ENCODE data around the gene MAP1LC3B2. TPM values are rescaled to one million over a fixed set of nuclear protein-coding genes. Genes with fewer than 3 reads are reported as not detected.

Gene MAP1LC3B2
- total and polyA plus RNA-seq, 10 of the 15 experiments (the other 5 are each of a cell fraction or from before 2014, with no cell fraction given): 0.23 to 2.7 (median 0.72) TPM; not detected in 3

GRCh38 chr12:116515684-116516083, 43.5 kb upstream of the MAP1LC3B2 start:
- in situ Hi-C loops (cut with MboI): no loop called here
- Histone ChIP-seq H3K4me1 (ENCODE audit: control insufficient read depth, insufficient read depth, low read length) (peaks cover 7% of the 10 kb centered on the region; the same call in 1 of the 2 replicates), H3K4me3 (no peak overlapping the region), H3K9me3 (replicated peaks; ENCODE audit: control insufficient read depth, insufficient read depth, low read length) (peaks cover 6% of the 10 kb centered on the region; the same call in 1 of the 3 replicates), H3K36me3 (ENCODE audit: control insufficient read depth in 2 of 2, insufficient read depth in 2 of 2, low read length in 1 of 2) (no peaks in the 10 kb centered on the region), H3K4me2 (ENCODE audit: control insufficient read depth, insufficient read depth) (no peak overlapping the region), H3K27ac (ENCODE audit: control insufficient read depth, insufficient read depth) (no peak overlapping the region), H3K79me2 (ENCODE audit: control insufficient read depth, insufficient read depth, low read length) (no peaks in the 10 kb centered on the region), H4K20me1 (ENCODE audit: control insufficient read depth, insufficient read depth) (no peaks in the 10 kb centered on the region), H2AFZ (ENCODE audit: control insufficient read depth, low read depth, low read length) (no peak overlapping the region), H3K27me3 (replicated peaks in 1 of 2; ENCODE audit: control insufficient read depth in 2 of 2, insufficient read depth in 2 of 2, low read length in 1 of 2) (peaks cover 0 to 2% of the 10 kb centered on the region in 2 experiments; a peak in 1 of 4 replicates), H3K9ac (ENCODE audit: control insufficient read depth, insufficient read depth, low read length) (no peak overlapping the region)
- ChIA-PET RAD21 (ENCODE audit: unreplicated experiment) (no interaction called here), POLR2A (no interaction called here), CTCF (interaction anchor here (1.2 kb wide), 1 partner anchor 11 kb away, joined by 4 read pairs; no protein-coding TSS in a partner anchor), SMC1A (ENCODE audit: uncharacterized antibody, unreplicated experiment) (interaction anchor here (0.6 to 0.9 kb wide), 2 partner anchors 12 to 85 kb away, joined by 3 read pairs; no protein-coding TSS in a partner anchor)
- TF ChIP-seq SPI1 (IDR thresholded peaks at IDR 0.05; ENCODE audit: borderline replicate concordance, insufficient read depth, low read depth, low read length) (peak; percentile 32; the same call in 1 of the 2 replicates), BCL11A (IDR thresholded peaks at IDR 0.05; ENCODE audit: low read depth, low read length) (no peak)
- intact Hi-C loops (cut with micrococcal nuclease; ENCODE audit: unreplicated experiment): no loop called here
- no TSS peak for BruUV-seq (replicated peaks)
- WGBS (ENCODE audit: insufficient coverage, insufficient replicate concordance, low lambda C conversion rate, missing lambda C conversion rate): 50% methylated on average over 2 of the region's 4 CpGs
- DNase-seq (ENCODE audit: low read depth, low spot score) (no peak), ATAC-seq (no peak), FAIRE-seq (no peak)

GRCh38 chr12:116516657-116517056, 42.5 kb upstream of the MAP1LC3B2 start:
- WGBS (ENCODE audit: insufficient coverage, insufficient replicate concordance, low lambda C conversion rate, missing lambda C conversion rate): 76% methylated on average over 11 of the region's 11 CpGs
- CTCF ChIA-PET: no interaction called here
- Histone ChIP-seq H3K4me1 (ENCODE audit: control insufficient read depth, insufficient read depth, low read length) (peaks cover 7% of the 10 kb centered on the region; the same call in 1 of the 2 replicates), H4K20me1 (ENCODE audit: control insufficient read depth, insufficient read depth) (no peaks in the 10 kb centered on the region), H3K27ac (ENCODE audit: control insufficient read depth, insufficient read depth) (no peak overlapping the region), H3K79me2 (ENCODE audit: control insufficient read depth, insufficient read depth, low read length) (no peaks in the 10 kb centered on the region), H3K4me2 (ENCODE audit: control insufficient read depth, insufficient read depth) (no peak overlapping the region), H3K27me3 (replicated peaks in 1 of 2; ENCODE audit: control insufficient read depth in 2 of 2, insufficient read depth in 2 of 2, low read length in 1 of 2) (peaks cover 0 to 2% of the 10 kb centered on the region in 2 experiments; a peak in 1 of 4 replicates), H3K9me3 (replicated peaks; ENCODE audit: control insufficient read depth, insufficient read depth, low read length) (peaks cover 6% of the 10 kb centered on the region; the same call in 1 of the 3 replicates), H3K9ac (ENCODE audit: control insufficient read depth, insufficient read depth, low read length) (no peak overlapping the region), H3K4me3 (no peak overlapping the region), H2AFZ (ENCODE audit: control insufficient read depth, low read depth, low read length) (no peak overlapping the region), H3K36me3 (ENCODE audit: control insufficient read depth in 2 of 2, insufficient read depth in 2 of 2, low read length in 1 of 2) (no peaks in the 10 kb centered on the region)
- DNase-seq (ENCODE audit: low read depth, low spot score): no peak
- no peak for ATAC-seq
- SMC1A ChIA-PET (ENCODE audit: uncharacterized antibody, unreplicated experiment): interaction anchor here (0.9 to 1.2 kb wide), 2 partner anchors 13 to 46 kb away, joined by 3 read pairs; no protein-coding TSS in a partner anchor
- no TSS peak for BruUV-seq (replicated peaks)
- TF ChIP-seq RUNX3 (IDR thresholded peaks at IDR 0.05; ENCODE audit: low read length) (no peak), FOS (IDR thresholded peaks at IDR 0.05; ENCODE audit: borderline replicate concordance, extremely low read depth, insufficient read length) (no peak), CBFB (IDR thresholded peaks at IDR 0.05; ENCODE audit: low read depth) (no peak), USF2 (IDR thresholded peaks at IDR 0.05; ENCODE audit: borderline replicate concordance, low read depth, low read length) (no peak), RFX5 (IDR thresholded peaks at IDR 0.05; ENCODE audit: low read depth, low read length) (no peak)
- RAD21 ChIA-PET (ENCODE audit: unreplicated experiment): no interaction called here
- no peak for FAIRE-seq
- in situ Hi-C loops (cut with MboI): no loop called here
- intact Hi-C loops (cut with micrococcal nuclease; ENCODE audit: unreplicated experiment): no loop called here
- POLR2A ChIA-PET: no interaction called here
